Stimulated activated CD8-positive, alpha-beta memory T cell treated with anti-CD3 and anti-CD28 coated beads, Interleukin-2, amount 100 ng/mL, for 48 hours (primary cell): ENCODE data around the gene RFX2.
A peak's percentile ranks its signal among the peaks of the same experiment; 100 is the strongest.
"Not testable (repeated sequence)": the region's sequence is repeated elsewhere in the genome, so short reads cannot be mapped to it uniquely, and the experiment has no call there.

Source experiments
- DNase-seq, 2 donors: peaks; one replicate each; pipeline ENCODE4 v3.0.0-alpha.2; 2020; ENCODE audit warnings: low read depth in 2 of 2

RFX2 gene

GRCh38 chr19:5971714-5972354 lies 138.5 kb downstream of the RFX2 start:
- DNase-seq, result no peak

DNA sequence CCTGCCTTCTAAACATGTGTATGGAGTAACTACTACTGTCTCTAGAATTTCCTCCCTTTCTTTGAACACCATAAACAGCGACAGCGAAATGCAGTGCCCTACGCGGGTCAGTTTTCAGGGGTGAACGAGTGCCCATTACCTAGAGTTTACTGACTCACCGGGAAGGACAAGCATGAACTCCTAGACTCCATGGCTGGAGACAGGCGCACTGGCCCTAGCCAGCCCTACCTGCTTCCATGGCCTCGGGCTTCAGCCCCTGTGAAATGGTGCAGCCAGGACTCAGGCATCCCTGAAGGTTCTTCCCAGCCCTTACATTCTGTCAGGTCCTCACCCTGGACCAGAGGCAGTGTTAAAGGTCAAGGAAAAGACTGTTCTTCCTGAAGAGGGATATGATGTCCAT lies 140.8 kb downstream of the RFX2 start:
- no peak for DNase-seq

- DNase-seq, result no peak
Measured at GRCh38 chr19:5968431-5969373, 141.6 kb downstream of the RFX2 start.

DNA sequence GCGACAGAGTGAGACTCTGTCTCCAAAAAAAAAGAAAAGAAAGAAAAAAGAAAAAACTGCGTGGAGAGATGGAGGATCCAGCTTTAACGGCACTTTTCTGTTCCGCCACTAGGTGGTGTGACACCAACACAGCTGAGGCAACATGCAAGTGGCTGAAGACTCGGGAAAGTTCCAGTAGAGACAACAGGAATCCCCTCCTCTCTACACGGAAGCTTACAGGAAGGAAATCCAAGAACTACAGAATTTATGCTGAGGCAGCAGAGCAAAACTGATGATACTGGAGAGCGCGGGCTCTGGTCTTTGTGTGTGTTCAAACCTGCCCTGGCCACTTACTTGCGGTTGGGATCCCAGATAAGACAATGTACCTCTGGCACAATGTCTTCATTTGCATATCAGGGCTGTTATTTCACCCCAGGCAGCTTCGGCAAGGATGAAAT lies 142.3 kb downstream of the RFX2 start:
- DNase-seq, result peak in 1 of 2 donors; percentile 45

DNA sequence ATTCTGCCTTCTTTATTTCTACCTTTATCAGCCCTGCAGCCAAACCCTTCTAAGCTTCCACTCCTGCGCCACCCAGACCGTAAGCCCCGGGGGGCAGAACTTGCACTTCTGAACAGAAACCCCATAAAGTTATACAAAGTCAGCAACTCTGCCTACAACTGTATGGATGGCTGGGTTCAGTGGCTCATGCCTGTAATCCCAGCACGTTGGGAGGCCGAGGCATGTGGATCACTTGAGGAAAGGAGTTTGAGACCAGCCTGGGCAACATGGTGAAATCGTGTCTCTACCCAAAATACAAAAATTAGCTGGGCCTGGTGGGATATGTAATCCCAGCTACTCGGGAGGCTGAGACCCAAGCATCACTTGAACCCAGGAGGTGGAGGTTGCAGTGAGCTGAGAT lies 142.7 kb downstream of the RFX2 start:
- DNase-seq, result no peak

DNA sequence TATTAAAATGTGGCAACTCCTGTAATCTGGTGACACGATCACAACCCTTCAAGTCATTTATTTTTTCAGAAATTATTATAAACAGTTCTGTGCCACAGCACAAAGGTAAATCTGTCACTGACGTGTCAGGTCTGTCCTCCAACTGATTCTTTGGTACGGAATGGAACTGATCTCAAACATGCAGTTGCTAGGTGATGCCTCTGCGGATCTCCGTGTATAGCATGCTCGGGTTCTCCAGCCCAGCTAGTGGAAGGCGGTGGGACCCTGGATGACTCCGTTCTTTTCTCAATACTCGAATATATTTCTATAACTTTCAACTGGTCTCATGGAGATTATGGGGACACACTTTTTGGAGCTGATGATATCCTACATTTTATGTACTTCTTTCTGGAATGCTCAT lies 143.4 kb downstream of the RFX2 start:
- DNase-seq, result no peak

- DNase-seq, result no peak
Measured at GRCh38 chr19:5966215-5966614, 144.1 kb downstream of the RFX2 start.

- DNase-seq, result no peak
Measured at GRCh38 chr19:5964816-5965565, 145.3 kb downstream of the RFX2 start.

DNA sequence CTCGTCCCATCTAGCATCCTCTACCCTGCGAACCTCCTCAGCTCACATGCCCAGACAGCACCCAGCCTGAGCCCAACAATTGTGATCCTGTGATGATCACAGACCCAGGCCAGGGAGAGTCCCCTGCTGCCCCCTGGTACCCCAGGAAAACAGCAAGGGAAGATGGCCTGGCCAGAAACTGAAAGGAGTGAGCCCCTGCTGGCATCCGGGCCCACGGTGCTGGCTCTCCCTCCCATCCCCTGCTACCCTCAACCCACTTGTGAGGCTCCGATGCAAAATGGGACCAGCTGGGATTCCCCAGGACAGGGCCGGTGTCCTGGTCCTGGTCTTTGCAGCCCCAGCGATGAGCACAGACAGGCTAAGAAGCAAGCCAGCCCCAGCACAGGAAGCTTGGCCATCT lies 146.4 kb downstream of the RFX2 start:
- DNase-seq, result no peak

DNA sequence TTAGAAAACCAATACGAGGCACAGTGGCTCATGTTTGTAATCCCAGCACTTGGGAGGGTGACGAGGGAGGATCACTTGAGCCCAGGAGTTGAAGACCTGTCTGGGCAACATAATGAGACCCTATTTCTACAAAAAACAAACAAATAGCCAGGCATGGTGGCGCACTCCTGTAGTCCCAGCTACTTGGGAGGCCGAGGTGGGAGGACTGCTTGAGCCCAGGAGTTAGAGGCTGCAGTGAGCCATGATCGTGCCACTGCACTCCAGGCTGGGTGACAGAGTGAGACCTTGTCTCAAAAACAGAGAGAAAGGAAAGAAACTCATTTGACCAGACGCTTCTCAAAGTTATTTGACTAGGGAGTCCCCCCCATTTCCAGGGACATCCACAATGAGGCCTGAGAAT lies 147.0 kb downstream of the RFX2 start:
- not testable (repeated sequence) for DNase-seq

DNA sequence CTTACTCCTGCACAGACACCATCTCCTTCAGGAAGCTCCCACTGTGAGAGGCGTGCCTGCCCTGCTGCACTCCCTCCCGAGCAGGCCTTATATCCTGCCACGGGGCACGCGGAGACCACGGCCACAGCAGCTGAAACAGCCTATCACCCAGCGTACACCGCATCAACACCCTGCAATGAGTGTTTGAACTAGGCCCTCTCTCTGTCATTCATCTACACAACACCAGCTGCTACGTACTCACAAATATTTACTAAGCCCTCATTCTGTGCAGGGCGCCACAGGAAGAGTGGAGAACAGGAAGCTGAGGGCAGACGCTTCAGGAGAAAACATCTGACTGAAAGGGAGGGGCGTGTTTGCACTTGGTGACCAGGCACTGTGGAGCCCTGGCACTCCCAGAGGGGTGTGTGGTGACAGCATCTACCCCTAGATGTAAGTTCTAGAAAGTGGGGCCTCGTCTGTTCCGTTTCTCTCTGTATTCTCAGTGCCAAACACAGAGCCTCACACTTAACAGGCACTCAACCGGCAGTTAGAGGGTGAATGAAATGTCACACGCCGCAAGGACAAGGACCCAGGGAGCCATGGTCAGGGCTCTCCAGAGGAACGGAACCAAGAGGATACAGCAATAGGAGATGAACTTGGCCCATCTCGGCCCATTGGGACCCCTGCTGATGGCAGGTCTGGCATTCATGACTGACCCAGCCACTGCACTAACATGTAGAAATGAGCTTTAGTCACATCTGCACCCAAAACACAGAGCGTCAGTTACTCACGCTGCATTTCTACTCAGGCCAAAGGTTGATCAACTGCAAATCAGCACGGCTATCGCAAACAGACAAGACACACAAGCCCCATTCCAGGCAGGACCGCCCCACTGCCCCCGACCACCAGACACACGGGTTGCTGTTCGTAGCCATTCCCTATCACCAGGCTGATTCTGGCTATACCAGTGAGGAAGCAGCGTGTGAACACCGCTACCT lies 148.0 kb downstream of the RFX2 start:
- no peak for DNase-seq

GRCh38 chr19:5961641-5961968 lies 148.7 kb downstream of the RFX2 start:
- DNase-seq, result not testable (repeated sequence)

DNA sequence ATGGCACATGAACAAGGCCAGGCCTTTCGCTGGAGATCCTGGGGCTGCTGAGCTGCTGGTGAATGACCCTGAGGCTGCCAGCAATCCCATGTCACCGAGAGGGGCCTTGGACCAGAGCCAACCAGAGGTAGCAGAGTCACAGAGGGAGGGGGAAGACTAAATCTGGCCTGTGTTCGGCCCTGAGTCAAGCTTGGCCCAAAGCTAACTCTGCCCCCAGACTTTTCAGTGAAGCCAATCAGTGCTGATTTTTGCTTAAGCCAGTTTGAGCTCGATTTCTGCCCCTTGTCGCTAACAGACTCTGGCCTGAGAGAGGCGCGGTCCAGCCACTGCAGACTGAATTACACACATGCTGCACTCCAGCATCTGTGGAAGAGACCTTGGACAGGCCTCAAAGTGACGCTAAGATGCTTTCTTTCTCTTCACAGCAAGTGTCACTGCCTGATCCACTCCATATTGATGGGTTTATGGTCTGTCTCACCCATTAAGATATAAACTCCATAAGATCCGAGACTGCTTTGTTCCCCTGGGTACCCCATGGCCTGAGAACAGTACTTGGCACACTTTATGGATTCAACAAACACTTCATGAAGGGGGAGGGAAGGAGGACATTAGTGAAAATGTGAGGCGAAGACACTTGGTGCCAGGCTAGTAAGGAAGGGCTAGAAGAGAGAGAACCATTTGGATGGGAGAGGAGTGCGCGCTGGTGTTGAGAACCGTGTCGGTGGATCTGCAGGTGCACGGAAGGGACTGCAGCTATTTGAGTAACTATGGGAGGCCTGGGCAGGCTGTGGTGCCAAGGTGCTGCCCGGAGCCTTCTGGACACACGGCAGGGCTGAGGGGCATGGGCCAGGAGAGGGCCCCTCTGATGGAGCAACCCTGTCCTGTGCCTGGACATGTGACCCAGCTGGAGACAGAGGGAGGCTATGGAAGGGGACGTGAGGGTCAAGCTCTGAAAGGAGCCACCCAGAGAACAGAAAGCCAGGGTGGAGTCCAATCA lies 150.0 kb downstream of the RFX2 start:
- DNase-seq, result no peak

DNA sequence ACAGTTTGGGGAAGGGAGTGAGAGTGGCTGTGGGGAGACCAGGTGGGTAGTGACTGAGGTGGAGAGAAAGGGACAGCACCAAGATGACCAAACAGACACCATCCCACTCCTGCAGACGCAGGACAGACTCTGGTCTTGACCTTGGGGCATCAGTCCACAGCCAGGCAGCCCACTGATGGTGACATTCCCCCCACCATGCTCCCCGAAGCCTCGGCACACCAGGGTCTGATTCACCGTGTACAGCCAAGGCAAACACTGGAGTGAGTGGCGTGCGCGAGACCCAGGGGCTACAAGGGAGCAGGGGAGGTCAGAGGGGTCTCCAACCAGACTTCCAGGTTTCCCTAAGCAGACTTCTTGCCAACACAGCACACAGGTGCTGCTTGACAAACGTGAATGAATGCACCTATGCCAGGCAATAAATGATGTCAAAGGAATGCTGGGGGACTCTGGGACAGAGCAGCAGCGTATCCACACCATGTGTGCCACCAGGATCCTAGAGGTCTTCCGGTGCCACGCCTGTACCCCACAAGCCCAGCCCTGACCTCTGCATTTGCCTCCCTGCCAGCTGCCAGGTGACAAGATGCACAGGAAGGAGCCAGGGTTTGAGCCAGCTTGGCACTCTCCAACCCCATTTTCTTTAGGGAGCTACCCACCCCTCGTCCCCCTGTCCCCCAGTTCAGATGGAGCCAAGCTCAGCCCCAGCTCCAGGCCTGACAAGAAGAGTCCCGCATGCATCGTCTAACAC lies 150.9 kb downstream of the RFX2 start:
- no peak for DNase-seq

- DNase-seq, result no peak
Measured at GRCh38 chr19:5958851-5959122, 151.5 kb downstream of the RFX2 start.

GRCh38 chr19:5958074-5958850 lies 152.0 kb downstream of the RFX2 start:
- DNase-seq, result no peak

DNA sequence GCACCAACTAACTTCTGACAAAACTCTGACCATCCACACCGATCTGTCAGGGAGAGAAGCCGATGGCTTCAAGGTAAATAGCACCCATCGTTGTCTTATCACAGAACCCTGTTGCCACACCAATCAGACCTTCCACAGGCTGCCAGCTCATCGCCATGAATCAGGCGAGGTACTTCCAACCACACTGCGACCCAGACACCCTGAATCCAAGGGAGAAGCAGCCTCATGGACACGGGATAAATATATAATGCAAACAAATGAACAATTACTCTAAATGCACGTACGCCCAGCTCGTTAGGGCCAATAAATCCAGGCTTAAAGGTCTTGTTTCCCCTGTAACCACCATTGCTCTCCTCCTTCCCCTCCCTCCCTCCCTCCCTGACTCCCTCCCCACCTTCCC lies 153.1 kb downstream of the RFX2 start:
- DNase-seq, result no peak

- no peak for DNase-seq
Measured at GRCh38 chr19:5956728-5957127, 153.6 kb downstream of the RFX2 start.

GRCh38 chr19:5956323-5956722 lies 154.0 kb downstream of the RFX2 start:
- no peak for DNase-seq
